ENCODE measurements around the gene RALGAPA1. TPM values are rescaled to one million over a fixed set of nuclear protein-coding genes. Genes with fewer than 3 reads are reported as not detected.

RALGAPA1 gene
- polyA plus RNA-seq, 1 of the 3 experiments (the other 2 are of a cell fraction) = 3.6 TPM

DNA sequence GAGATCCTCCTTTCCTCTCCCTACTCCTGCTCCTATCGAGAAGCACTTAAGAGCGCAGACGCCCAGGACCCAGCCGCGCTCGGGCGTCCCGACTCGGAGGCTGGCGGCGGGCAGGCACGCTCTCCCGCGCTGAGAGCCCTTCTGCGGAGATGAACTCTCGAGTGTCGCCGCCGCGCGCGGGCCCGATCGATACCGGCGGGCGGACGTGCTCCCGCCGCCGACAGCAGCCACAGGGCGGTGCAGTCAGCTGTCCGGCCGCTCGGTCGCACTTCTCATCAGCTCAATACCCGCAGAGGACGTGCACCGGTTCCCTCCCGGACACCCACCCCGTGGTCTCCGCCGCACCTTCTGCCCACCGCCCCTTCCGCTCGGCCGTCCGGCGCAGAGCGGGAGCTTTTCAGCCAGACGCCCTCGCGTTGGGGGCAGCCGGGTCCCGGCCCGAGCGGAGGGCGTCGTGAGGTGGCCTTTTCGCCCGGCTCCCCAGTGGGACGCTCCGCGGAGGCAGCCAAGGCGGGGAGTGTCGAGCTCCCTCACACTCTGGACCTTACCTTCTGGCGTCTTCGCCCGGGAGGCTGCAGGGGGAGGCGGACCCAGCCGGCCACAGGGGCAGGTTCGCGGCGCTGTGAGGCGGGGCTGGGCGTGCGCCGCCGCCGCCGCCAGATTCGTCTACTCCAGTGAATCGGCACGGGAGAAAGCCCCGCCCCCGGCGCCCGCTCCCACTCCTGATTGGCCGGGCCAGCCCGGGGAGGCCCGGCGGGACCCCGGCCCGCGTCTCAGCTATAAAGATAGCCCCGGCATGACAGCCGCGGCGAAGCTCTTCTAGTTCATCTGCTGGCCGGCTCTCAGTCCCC lies 275.5 kb downstream of the RALGAPA1 start, which contains the start of gene INSM2:
Gene INSM2, plus strand, starts transcription at position 808 of the 851 bp plus-strand sequence. CDS start 89 bp downstream, outside the sequence.
- Histone ChIP-seq H3K4me1 (ENCODE audit: control insufficient read depth in 1 of 2, insufficient read depth in 2 of 2, low read depth in 1 of 2, low read length in 1 of 2) (no peaks in the 10 kb centered on the region; a peak in 2 of 4 replicates), H3K9me3 (no peaks in the 10 kb centered on the region), H3K4me3 (ENCODE audit: low read depth in 2 of 2, low read length in 1 of 2) (peak within 1 kb of the TSS; percentile 66 to 75), H3K27ac (ENCODE audit: low read depth in 2 of 2, low read length in 1 of 2) (peak within 1 kb of the TSS in 1 of 2 experiments; percentile 90; a peak in 2 of 4 replicates), H3K9me2 (no peaks in the 10 kb centered on the region; the same call in 1 of the 2 replicates), H3K4me2 (peak within 1 kb of the TSS; percentile 96), H3F3A (replicated peaks; ENCODE audit: insufficient read depth) (no peaks in the 10 kb centered on the region), H3K9ac (no peak within 1 kb of the TSS), H4K20me1 (ENCODE audit: insufficient read depth) (peaks cover 4% of the 10 kb centered on the region), H3K36me3 (replicated peaks in 1 of 2; ENCODE audit: control insufficient read depth in 1 of 2, insufficient read depth in 2 of 2, low read length in 1 of 2) (peaks cover 0 to 3% of the 10 kb centered on the region in 2 experiments), H2AFZ (ENCODE audit: low read depth) (peak within 1 kb of the TSS; percentile 82), H3K27me3 (ENCODE audit: insufficient read depth) (peaks cover 27% of the 10 kb centered on the region), H3K79me2 (ENCODE audit: insufficient read depth) (no peaks in the 10 kb centered on the region)
- peak; percentile 42 for TF ChIP-seq CHD2 (IDR thresholded peaks at IDR 0.05; ENCODE audit: low read length, partially characterized antibody)
- no peak for TF ChIP-seq YY1 (IDR thresholded peaks at IDR 0.05; ENCODE audit: low read depth)
- TF ChIP-seq SIN3A (IDR thresholded peaks at IDR 0.05; ENCODE audit: borderline replicate concordance, low read depth, low read length) = no peak
- TF ChIP-seq, protein P1, sequence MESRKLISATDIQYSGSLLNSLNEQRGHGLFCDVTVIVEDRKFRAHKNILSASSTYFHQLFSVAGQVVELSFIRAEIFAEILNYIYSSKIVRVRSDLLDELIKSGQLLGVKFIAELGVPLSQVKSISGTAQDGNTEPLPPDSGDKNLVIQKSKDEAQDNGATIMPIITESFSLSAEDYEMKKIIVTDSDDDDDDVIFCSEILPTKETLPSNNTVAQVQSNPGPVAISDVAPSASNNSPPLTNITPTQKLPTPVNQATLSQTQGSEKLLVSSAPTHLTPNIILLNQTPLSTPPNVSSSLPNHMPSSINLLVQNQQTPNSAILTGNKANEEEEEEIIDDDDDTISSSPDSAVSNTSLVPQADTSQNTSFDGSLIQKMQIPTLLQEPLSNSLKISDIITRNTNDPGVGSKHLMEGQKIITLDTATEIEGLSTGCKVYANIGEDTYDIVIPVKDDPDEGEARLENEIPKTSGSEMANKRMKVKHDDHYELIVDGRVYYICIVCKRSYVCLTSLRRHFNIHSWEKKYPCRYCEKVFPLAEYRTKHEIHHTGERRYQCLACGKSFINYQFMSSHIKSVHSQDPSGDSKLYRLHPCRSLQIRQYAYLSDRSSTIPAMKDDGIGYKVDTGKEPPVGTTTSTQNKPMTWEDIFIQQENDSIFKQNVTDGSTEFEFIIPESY (IDR thresholded peaks at IDR 0.05; ENCODE audit: borderline replicate concordance, low read depth) = no peak
- no peak for TF ChIP-seq TCF12 (IDR thresholded peaks at IDR 0.05)
- TF ChIP-seq, protein P2, sequence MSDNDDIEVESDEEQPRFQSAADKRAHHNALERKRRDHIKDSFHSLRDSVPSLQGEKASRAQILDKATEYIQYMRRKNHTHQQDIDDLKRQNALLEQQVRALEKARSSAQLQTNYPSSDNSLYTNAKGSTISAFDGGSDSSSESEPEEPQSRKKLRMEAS (IDR thresholded peaks at IDR 0.05; ENCODE audit: low read depth) = no peak
- no peak for TF ChIP-seq TAF1 (IDR thresholded peaks at IDR 0.05; ENCODE audit: borderline replicate concordance, low read depth, low read length)
- TF ChIP-seq MXI1 (IDR thresholded peaks at IDR 0.05; ENCODE audit: low read depth, low read length) = peak; percentile 81
- no peak for TF ChIP-seq RAD21 (IDR thresholded peaks at IDR 0.05; ENCODE audit: low read length)
- peak; percentile 6; the same call in 1 of the 2 replicates for TF ChIP-seq EZH2phosphoT487 (IDR thresholded peaks at IDR 0.05; ENCODE audit: borderline replicate concordance, low read depth)
- TF ChIP-seq NRF1 (IDR thresholded peaks at IDR 0.05; ENCODE audit: low read depth, low read length) = peak; percentile 47; the same call in 1 of the 2 replicates
- TF ChIP-seq RCOR1 (IDR thresholded peaks at IDR 0.05; ENCODE audit: low read length) = 0 out of 2 replicates have a peak, but pooled peaks have one; percentile 20
- DNase-seq = peak; percentile 96
- CTCF ChIA-PET = interaction anchor here (1.0 to 2.4 kb wide), 14 partner anchors 10 to 393 kb away, joined by 3 to 10 read pairs (median 4); no protein-coding TSS in a partner anchor
- POLR2A ChIA-PET = interaction anchor here (0.6 to 3.9 kb wide), 28 partner anchors 9 to 654 kb away, joined by 3 to 37 read pairs (median 4); partner anchors contain the start of genes NFKBIA, PPP2R3C, PRORP and PSMA6
- WGBS (ENCODE audit: low lambda C conversion rate) = under 1% methylated on average over 38 of the region's 100 CpGs
